ENCODE results near the gene MAST2. TPM values are rescaled to one million over a fixed set of nuclear protein-coding genes. Genes with fewer than 3 reads are reported as not detected.

MAST2 gene
- total RNA-seq, 1 donor = 34.5 TPM

GRCh38 chr1:46034601-46035516 is 231.4 kb downstream of the MAST2 start:
- DNase-seq (ENCODE audit: low read depth) = no peak

DNA sequence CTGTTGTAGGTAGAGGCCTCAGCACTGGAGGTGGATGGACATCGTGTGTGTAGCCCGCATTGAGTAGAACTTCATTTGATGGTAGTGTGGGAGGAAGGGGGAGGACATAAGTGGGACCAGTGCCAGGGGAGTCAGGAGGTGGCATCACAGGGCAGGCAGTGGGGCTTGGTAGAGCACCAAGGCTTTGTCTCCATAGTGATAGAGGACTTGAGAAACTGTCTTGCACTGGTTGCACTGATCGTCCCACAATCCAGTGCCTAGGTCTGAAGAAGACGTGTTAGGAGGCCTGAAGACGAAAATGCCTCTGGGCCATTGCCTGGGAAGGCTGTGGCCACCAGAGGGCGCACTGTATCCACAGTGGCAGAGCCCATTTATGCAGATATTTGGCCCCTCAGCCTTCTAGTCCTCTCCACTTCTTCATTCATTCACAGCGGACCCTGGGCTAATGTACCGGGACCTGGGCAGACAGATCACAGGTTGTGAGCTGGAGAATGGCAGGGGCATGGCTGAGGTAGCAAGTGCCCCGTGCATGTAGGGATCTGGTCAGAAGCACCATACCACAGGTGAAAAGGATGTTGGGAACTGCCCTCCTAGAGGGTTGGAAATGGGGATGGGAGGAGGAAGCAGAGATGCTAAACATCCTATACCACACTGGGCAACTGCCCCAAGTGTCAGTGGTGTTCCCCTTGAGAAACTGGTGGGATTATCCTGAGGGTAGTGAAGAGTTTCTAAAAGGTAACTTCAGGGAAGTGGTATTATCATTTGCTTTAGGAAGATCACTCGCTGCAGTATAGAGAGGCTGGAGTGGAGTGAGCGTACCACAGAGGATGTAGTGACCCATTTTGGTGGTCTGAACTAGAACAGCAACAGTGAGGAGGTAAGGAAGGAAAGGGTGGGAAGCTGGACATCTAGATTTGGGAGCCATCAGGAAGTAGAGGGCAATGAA is 233.8 kb downstream of the MAST2 start:
- no peak overlapping the region for H3K4me3 ChIP-seq (ENCODE audit: low read depth, low read length)
- DNase-seq (ENCODE audit: low read depth) = peak; percentile 83
- TF ChIP-seq, protein P1, sequence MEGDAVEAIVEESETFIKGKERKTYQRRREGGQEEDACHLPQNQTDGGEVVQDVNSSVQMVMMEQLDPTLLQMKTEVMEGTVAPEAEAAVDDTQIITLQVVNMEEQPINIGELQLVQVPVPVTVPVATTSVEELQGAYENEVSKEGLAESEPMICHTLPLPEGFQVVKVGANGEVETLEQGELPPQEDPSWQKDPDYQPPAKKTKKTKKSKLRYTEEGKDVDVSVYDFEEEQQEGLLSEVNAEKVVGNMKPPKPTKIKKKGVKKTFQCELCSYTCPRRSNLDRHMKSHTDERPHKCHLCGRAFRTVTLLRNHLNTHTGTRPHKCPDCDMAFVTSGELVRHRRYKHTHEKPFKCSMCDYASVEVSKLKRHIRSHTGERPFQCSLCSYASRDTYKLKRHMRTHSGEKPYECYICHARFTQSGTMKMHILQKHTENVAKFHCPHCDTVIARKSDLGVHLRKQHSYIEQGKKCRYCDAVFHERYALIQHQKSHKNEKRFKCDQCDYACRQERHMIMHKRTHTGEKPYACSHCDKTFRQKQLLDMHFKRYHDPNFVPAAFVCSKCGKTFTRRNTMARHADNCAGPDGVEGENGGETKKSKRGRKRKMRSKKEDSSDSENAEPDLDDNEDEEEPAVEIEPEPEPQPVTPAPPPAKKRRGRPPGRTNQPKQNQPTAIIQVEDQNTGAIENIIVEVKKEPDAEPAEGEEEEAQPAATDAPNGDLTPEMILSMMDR (IDR thresholded peaks at IDR 0.05; ENCODE audit: insufficient read depth, low read depth, low read length) = peak; percentile 97

More at GRCh38 chr1:46034601-46035516, 231.4 kb downstream of the MAST2 start:
- TF ChIP-seq, protein P1 (IDR thresholded peaks at IDR 0.05; ENCODE audit: insufficient read depth, low read depth, low read length) = no peak
- H3K4me3 ChIP-seq (ENCODE audit: low read depth, low read length) = no peak overlapping the region

GRCh38 chr1:46039571-46040052 is 236.2 kb downstream of the MAST2 start:
- DNase-seq (ENCODE audit: low read depth) = peak; percentile 51
- no peak overlapping the region for H3K4me3 ChIP-seq (ENCODE audit: low read depth, low read length)
- TF ChIP-seq, protein P1 (IDR thresholded peaks at IDR 0.05; ENCODE audit: insufficient read depth, low read depth, low read length) = no peak

GRCh38 chr1:46041551-46041950 is 238.1 kb downstream of the MAST2 start:
- no peak for DNase-seq (ENCODE audit: low read depth)
- TF ChIP-seq, protein P1 (IDR thresholded peaks at IDR 0.05; ENCODE audit: insufficient read depth, low read depth, low read length) = no peak

GRCh38 chr1:46041974-46042373 is 238.6 kb downstream of the MAST2 start:
- no peak for DNase-seq (ENCODE audit: low read depth)
- H3K4me3 ChIP-seq (ENCODE audit: low read depth, low read length) = no peak overlapping the region
- TF ChIP-seq, protein P1 (IDR thresholded peaks at IDR 0.05; ENCODE audit: insufficient read depth, low read depth, low read length) = no peak

More at GRCh38 chr1:46041551-46041950, 238.1 kb downstream of the MAST2 start:
- H3K4me3 ChIP-seq (ENCODE audit: low read depth, low read length) = no peak overlapping the region

DNA sequence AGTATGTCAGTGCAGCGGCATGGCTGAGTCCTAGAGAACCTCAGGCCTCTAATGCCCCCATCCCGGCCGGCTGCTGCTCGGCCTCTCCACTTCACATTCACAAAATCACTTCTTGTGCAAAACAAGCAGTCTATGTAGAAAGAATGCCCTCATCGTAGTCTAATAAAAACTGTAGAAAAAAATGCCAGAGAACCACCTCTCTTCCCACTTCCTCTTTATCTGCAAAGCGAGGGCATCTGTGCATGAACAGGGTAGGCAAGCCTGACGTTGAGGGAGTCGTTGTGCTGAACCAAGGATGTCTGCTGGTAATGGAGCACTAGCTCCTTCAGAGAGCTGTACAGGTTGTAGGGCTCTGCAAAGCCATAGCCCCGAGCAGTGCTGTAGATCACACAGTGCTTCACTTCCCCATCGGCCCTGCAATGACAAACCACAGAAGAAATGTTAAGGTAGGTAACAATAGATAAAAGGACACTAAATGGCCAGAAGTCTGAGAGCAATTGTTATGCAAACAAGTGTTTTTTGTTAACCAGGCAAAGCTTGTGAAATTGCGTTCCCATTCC is 240.1 kb downstream of the MAST2 start:
- no peak for DNase-seq (ENCODE audit: low read depth)
- no peak overlapping the region for H3K4me3 ChIP-seq (ENCODE audit: low read depth, low read length)
- TF ChIP-seq, protein P1 (IDR thresholded peaks at IDR 0.05; ENCODE audit: insufficient read depth, low read depth, low read length) = no peak
